ENCODE data around the gene SH3BP5. TPM values are rescaled to one million over a fixed set of nuclear protein-coding genes. Genes with fewer than 3 reads are reported as not detected.

SH3BP5 gene
- total and polyA plus RNA-seq, 2 donors (not counting 1 experiment from before 2014, with no cell fraction given), result 6.7 to 12.9 TPM

DNA sequence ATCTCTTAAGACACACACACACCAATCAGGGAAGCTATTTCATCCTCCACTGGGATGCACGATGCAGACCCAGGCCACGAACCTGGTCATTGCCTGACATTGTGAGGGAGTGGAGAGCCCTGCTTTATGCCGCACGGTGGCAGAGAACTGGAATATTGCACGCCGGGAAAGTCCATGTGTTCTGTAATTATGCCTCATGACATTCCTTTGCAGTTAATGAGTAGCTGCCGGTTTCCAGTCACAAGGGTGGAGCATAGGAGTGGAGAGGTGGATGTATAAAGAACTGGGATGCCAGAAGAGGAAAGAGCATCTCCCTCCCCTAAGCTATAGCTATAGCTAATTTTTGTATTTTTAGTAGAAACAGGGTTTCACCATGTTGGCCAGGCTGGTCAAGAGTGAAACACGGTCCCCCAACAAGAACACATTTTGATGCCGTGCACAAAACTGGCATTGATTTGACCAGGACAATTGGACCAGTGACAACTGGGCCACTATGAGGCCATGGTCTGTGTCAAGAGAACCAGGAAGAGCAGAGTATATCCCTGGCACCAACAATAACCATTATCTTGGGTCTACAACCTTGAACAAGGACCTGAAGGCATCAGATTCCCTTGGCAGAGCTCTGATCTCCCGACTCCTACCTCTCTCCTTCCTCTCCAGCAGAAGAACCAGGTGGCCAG is 51.4 kb downstream of the SH3BP5 start:
- Histone ChIP-seq H3K9me3 (ENCODE audit: control insufficient read depth, insufficient read depth, low read depth, low read length) (no peaks in the 10 kb centered on the region), H3K27me3 (ENCODE audit: control insufficient read depth, insufficient read depth, low read length) (no peaks in the 10 kb centered on the region), H3K27ac (ENCODE audit: insufficient read depth, low read length) (no peak overlapping the region), H3K36me3 (ENCODE audit: control insufficient read depth, insufficient read depth, low read length) (no peaks in the 10 kb centered on the region), H3K4me3 (replicated peaks in 1 of 4; ENCODE audit: control extremely low read depth in 1 of 4, insufficient read depth in 1 of 4, low read depth in 3 of 4, low read length in 4 of 4) (no peak overlapping the region), H2AFZ (ENCODE audit: low read length) (no peak overlapping the region), H3K9ac (ENCODE audit: insufficient read depth, low read length) (no peak overlapping the region), H3K4me1 (ENCODE audit: control insufficient read depth, extremely low read depth, insufficient read depth, low read length) (no peaks in the 10 kb centered on the region), H3K79me2 (ENCODE audit: control insufficient read depth, insufficient read depth, low read length) (no peaks in the 10 kb centered on the region), H3K4me2 (ENCODE audit: extremely low read depth, insufficient read depth, low read length) (no peak overlapping the region), H4K20me1 (ENCODE audit: control insufficient read depth, extremely low read depth, insufficient read depth, low read length) (no peaks in the 10 kb centered on the region)
- TF ChIP-seq, protein P1, sequence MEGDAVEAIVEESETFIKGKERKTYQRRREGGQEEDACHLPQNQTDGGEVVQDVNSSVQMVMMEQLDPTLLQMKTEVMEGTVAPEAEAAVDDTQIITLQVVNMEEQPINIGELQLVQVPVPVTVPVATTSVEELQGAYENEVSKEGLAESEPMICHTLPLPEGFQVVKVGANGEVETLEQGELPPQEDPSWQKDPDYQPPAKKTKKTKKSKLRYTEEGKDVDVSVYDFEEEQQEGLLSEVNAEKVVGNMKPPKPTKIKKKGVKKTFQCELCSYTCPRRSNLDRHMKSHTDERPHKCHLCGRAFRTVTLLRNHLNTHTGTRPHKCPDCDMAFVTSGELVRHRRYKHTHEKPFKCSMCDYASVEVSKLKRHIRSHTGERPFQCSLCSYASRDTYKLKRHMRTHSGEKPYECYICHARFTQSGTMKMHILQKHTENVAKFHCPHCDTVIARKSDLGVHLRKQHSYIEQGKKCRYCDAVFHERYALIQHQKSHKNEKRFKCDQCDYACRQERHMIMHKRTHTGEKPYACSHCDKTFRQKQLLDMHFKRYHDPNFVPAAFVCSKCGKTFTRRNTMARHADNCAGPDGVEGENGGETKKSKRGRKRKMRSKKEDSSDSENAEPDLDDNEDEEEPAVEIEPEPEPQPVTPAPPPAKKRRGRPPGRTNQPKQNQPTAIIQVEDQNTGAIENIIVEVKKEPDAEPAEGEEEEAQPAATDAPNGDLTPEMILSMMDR (conservative IDR thresholded peaks at IDR 0.05 in 1 of 2, IDR thresholded peaks at IDR 0.05 in 1 of 2; ENCODE audit: low read depth in 1 of 2, low read length in 2 of 2), result no peak
- no peak for TF ChIP-seq EZH2 (IDR thresholded peaks at IDR 0.05; ENCODE audit: low read length, missing control alignments)
- DNase-seq (ENCODE audit: low read depth in 2 of 2), result no peak

DNA sequence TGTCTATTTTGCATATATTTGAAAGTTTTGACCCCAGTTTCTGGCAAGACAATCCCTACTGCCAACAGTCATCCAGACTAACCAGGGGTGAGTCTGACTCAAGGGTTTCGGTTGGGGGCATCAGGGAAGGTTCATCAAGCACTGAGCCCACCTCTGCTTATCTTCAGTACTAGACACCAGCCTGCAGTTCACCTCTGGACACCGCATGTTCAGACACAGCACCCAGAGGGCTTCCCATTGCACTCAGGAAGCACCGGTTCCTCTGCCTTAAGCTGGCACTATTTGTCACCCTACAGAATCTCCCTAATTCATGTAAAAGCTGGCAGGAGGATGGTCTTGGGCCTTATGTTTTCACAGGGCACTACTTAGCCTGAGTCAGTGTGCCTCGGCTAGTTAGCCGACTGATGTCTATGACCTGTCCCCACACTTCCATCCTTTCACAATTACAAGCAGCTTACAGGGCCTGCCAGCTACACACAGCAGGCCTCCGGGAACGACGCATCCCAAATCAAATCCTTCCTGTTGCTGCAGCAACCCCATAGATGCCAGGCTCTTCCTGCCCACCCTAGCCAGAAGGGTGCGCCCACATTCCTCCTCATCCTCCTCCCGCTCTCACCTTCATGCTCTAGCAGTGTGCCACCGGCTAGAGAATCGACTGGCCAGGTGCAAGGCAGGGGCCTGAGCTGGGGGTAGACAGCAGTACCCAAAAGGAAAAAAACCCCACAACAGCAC is 52.5 kb downstream of the SH3BP5 start:
- no peaks in the 10 kb centered on the region for H4K20me1 ChIP-seq (ENCODE audit: control insufficient read depth, extremely low read depth, insufficient read depth, low read length)
- TF ChIP-seq EZH2 (IDR thresholded peaks at IDR 0.05; ENCODE audit: low read length, missing control alignments), result no peak
- TF ChIP-seq, protein P1 (conservative IDR thresholded peaks at IDR 0.05 in 1 of 2, IDR thresholded peaks at IDR 0.05 in 1 of 2; ENCODE audit: low read depth in 1 of 2, low read length in 2 of 2), result no peak
- H3K9ac ChIP-seq (ENCODE audit: insufficient read depth, low read length), result no peak overlapping the region
- no peak overlapping the region for H3K4me2 ChIP-seq (ENCODE audit: extremely low read depth, insufficient read depth, low read length)
- no peak overlapping the region for H2AFZ ChIP-seq (ENCODE audit: low read length)
- no peaks in the 10 kb centered on the region for H3K9me3 ChIP-seq (ENCODE audit: control insufficient read depth, insufficient read depth, low read depth, low read length)
- H3K27ac ChIP-seq (ENCODE audit: insufficient read depth, low read length), result no peak overlapping the region
- no peaks in the 10 kb centered on the region for H3K27me3 ChIP-seq (ENCODE audit: control insufficient read depth, insufficient read depth, low read length)
- DNase-seq (ENCODE audit: low read depth in 2 of 2), result no peak
- no peak overlapping the region for H3K4me3 ChIP-seq (replicated peaks in 1 of 4; ENCODE audit: control extremely low read depth in 1 of 4, insufficient read depth in 1 of 4, low read depth in 3 of 4, low read length in 4 of 4)
- H3K4me1 ChIP-seq (ENCODE audit: control insufficient read depth, extremely low read depth, insufficient read depth, low read length), result no peaks in the 10 kb centered on the region
- H3K79me2 ChIP-seq (ENCODE audit: control insufficient read depth, insufficient read depth, low read length), result no peaks in the 10 kb centered on the region
- no peaks in the 10 kb centered on the region for H3K36me3 ChIP-seq (ENCODE audit: control insufficient read depth, insufficient read depth, low read length)

DNA sequence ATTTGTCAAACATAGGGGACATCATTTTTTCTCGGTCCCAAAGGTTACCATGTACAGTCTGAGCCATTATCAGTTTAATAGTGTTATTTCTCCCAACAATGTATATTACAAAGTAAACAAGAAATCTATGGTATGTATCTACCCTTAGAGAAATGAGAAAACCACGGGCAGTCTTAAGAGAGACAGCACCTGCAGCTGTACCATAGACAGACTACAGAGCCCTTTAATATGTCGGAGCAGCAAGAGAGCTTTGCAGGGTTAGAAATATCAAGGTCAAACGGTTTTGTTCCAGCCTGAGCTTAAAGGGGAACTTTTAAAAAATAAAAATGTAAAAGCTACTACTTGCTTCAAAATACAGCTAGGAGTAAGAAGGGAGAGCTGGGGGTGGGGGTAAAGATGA is 53.2 kb downstream of the SH3BP5 start:
- no peaks in the 10 kb centered on the region for H3K9me3 ChIP-seq (ENCODE audit: control insufficient read depth, insufficient read depth, low read depth, low read length)
- H3K79me2 ChIP-seq (ENCODE audit: control insufficient read depth, insufficient read depth, low read length), result no peaks in the 10 kb centered on the region
- H4K20me1 ChIP-seq (ENCODE audit: control insufficient read depth, extremely low read depth, insufficient read depth, low read length), result no peaks in the 10 kb centered on the region
- H2AFZ ChIP-seq (ENCODE audit: low read length), result no peak overlapping the region
- H3K4me1 ChIP-seq (ENCODE audit: control insufficient read depth, extremely low read depth, insufficient read depth, low read length), result no peaks in the 10 kb centered on the region
- no peak for TF ChIP-seq EZH2 (IDR thresholded peaks at IDR 0.05; ENCODE audit: low read length, missing control alignments)
- TF ChIP-seq, protein P1 (conservative IDR thresholded peaks at IDR 0.05 in 1 of 2, IDR thresholded peaks at IDR 0.05 in 1 of 2; ENCODE audit: low read depth in 1 of 2, low read length in 2 of 2), result no peak
- H3K9ac ChIP-seq (ENCODE audit: insufficient read depth, low read length), result no peak overlapping the region
- no peaks in the 10 kb centered on the region for H3K36me3 ChIP-seq (ENCODE audit: control insufficient read depth, insufficient read depth, low read length)
- no peak for DNase-seq (ENCODE audit: low read depth in 2 of 2)
- H3K27ac ChIP-seq (ENCODE audit: insufficient read depth, low read length), result no peak overlapping the region
- H3K27me3 ChIP-seq (ENCODE audit: control insufficient read depth, insufficient read depth, low read length), result no peaks in the 10 kb centered on the region
- no peak overlapping the region for H3K4me3 ChIP-seq (replicated peaks in 1 of 4; ENCODE audit: control extremely low read depth in 1 of 4, insufficient read depth in 1 of 4, low read depth in 3 of 4, low read length in 4 of 4)
- no peak overlapping the region for H3K4me2 ChIP-seq (ENCODE audit: extremely low read depth, insufficient read depth, low read length)

All from fibroblast of lung (primary cell).